IMR-90 (cell line): ENCODE results near the gene C5orf63. TPM values are rescaled to one million over a fixed set of nuclear protein-coding genes. Genes with fewer than 3 reads are reported as not detected.

Experiments used
- ATAC-seq: fragments of 200-7000 bp; cut with Tn5 transposase; 2 replicates; pipeline ENCODE4 v1.9.1; 2020; ENCODE audit warnings: low read depth, mild to moderate bottlenecking, moderate library complexity
- BruUV-seq: library from RNA; stranded (reverse); fragments of 400-500 nt; replicated peaks from 2 replicates; lab custom pipeline; 2021; lab: Mats Ljungman, UMichigan
- CTCF ChIA-PET: fragments of 300-600 bp; formaldehyde crosslinking; extraction: SDS; loops from one replicate; lab custom pipeline; 2021; ENCODE audit warnings: antibody characterized with exemption; lab: Yijun Ruan, JAX
- POLR2A ChIA-PET: fragments of 300-600 bp; sonication (Branson Sonifier 250); formaldehyde crosslinking; loops from one replicate; lab custom pipeline; 2022; ENCODE audit warnings: antibody characterized with exemption; ENCODE audit not compliant: unreplicated experiment; lab: Charles Lee
- DNase-seq: peaks from one replicate; pipeline ENCODE4 v3.0.0; 2013
- H2AFZ ChIP-seq: replicated peaks from 2 replicates; pipeline ENCODE3; 2013; ENCODE audit warnings: low read length, mild to moderate bottlenecking; ENCODE audit not compliant: poor library complexity
- H2AK5ac ChIP-seq: 2 replicates; pipeline ENCODE4 v1.6.1; 2013; ENCODE audit warnings: low read depth, low read length, inconsistent platforms
- H2AK9ac ChIP-seq: replicated peaks from 2 replicates; pipeline ENCODE3; 2013; ENCODE audit warnings: mild to moderate bottlenecking, low read depth, low read length, moderate library complexity; ENCODE audit not compliant: poor library complexity
- H2BK120ac ChIP-seq: 2 replicates; pipeline ENCODE4 v1.6.1; 2013; ENCODE audit warnings: low read depth, low read length, inconsistent platforms
- H2BK15ac ChIP-seq: 3 replicates; pipeline ENCODE4 v1.6.1; 2013; ENCODE audit warnings: low read depth, low read length, inconsistent platforms
- H2BK20ac ChIP-seq: 2 replicates; pipeline ENCODE4 v1.6.1; 2013; ENCODE audit warnings: low read depth, mild to moderate bottlenecking, inconsistent platforms, low read length, moderate library complexity
- H2BK5ac ChIP-seq: 2 replicates; pipeline ENCODE4 v1.6.1; 2013; ENCODE audit warnings: mild to moderate bottlenecking, low read depth, low read length, inconsistent platforms; ENCODE audit not compliant: poor library complexity, severe bottlenecking
- H3K14ac ChIP-seq: replicated peaks from 2 replicates; pipeline ENCODE4 v1.6.1; 2013; ENCODE audit warnings: low read depth, low read length, inconsistent platforms
- H3K18ac ChIP-seq: 2 replicates; pipeline ENCODE4 v1.6.1; 2013; ENCODE audit warnings: low read depth, low read length, control low read depth
- H3K23ac ChIP-seq: 2 replicates; pipeline ENCODE4 v1.6.1; 2013; ENCODE audit warnings: low read depth, low read length, inconsistent platforms
- H3K27ac ChIP-seq: 2 replicates; pipeline ENCODE4 v1.5.1; 2013; ENCODE audit warnings: mild to moderate bottlenecking, control low read depth, low read length; ENCODE audit not compliant: insufficient read depth
- H3K27me3 ChIP-seq: 2 replicates; pipeline ENCODE4 v1.6.1; 2013; ENCODE audit warnings: low read length; ENCODE audit not compliant: control insufficient read depth, insufficient read depth
- H3K36me3 ChIP-seq: 2 replicates; pipeline ENCODE4 v1.6.1; 2013; ENCODE audit warnings: low read length, mixed read lengths; ENCODE audit not compliant: control insufficient read depth, insufficient read depth
- H3K4ac ChIP-seq: 2 replicates; pipeline ENCODE4 v1.6.1; 2013; ENCODE audit warnings: low read depth, low read length, inconsistent platforms
- H3K4me1 ChIP-seq: 2 replicates; pipeline ENCODE4 v1.6.1; 2013; ENCODE audit warnings: low read length, mixed read lengths; ENCODE audit not compliant: control insufficient read depth, insufficient read depth
- H3K4me2 ChIP-seq: 2 replicates; pipeline ENCODE4 v1.6.1; 2013; ENCODE audit warnings: low read depth, mild to moderate bottlenecking, control low read depth, low read length, moderate library complexity
- H3K4me3 ChIP-seq: 2 replicates; pipeline ENCODE4 v1.5.1; 2013; ENCODE audit warnings: low read depth, mild to moderate bottlenecking, control low read depth, low read length, moderate library complexity; ENCODE audit not compliant: insufficient read depth
- H3K56ac ChIP-seq: 2 replicates; pipeline ENCODE4 v1.6.1; 2013; ENCODE audit warnings: low read length, inconsistent platforms; ENCODE audit not compliant: insufficient read depth; ENCODE audit errors: extremely low read depth
- H3K79me1 ChIP-seq, 2 experiments: 2 replicates each; pipeline ENCODE4 v1.6.1; 2013; ENCODE audit warnings: low read length in 2 of 2, inconsistent platforms in 1 of 2, low read depth in 1 of 2
- H3K9ac ChIP-seq: 2 replicates; pipeline ENCODE4 v1.6.1; 2013; ENCODE audit warnings: low read depth, low read length, control low read depth
- H3K9me1 ChIP-seq: 2 replicates; pipeline ENCODE4 v1.6.1; 2013; ENCODE audit warnings: low read length, inconsistent platforms; ENCODE audit not compliant: insufficient read depth
- H3K9me3 ChIP-seq: 2 replicates; pipeline ENCODE4 v1.6.1; 2013; ENCODE audit warnings: low read length; ENCODE audit not compliant: control insufficient read depth, insufficient read depth
- H4K20me1 ChIP-seq: 2 replicates; pipeline ENCODE4 v1.6.1; 2013; ENCODE audit warnings: low read length, inconsistent platforms; ENCODE audit not compliant: insufficient read depth
- H4K5ac ChIP-seq: 2 replicates; pipeline ENCODE4 v1.6.1; 2013; ENCODE audit warnings: mild to moderate bottlenecking, low read depth, low read length, control low read depth
- H4K8ac ChIP-seq, 2 experiments: 2 replicates each; pipeline ENCODE4 v1.6.1; 2013; ENCODE audit warnings: low read depth in 2 of 2, low read length in 2 of 2, control low read depth in 1 of 2, inconsistent platforms in 1 of 2
- H4K91ac ChIP-seq: 2 replicates; pipeline ENCODE4 v1.6.1; 2013; ENCODE audit warnings: low read depth, low read length, inconsistent platforms; ENCODE audit not compliant: insufficient read depth
- MAZ ChIP-seq: IDR thresholded peaks from 2 replicates; pipeline ENCODE4 v1.6.1; 2012; ENCODE audit warnings: low read depth, mild to moderate bottlenecking, low read length, improper control_type of control experiment, moderate library complexity, borderline replicate concordance
- POLR2A ChIP-seq: IDR thresholded peaks from 2 replicates; pipeline ENCODE4 v1.6.1; 2012; ENCODE audit warnings: mild to moderate bottlenecking, low read depth, low read length
- RFX5 ChIP-seq: IDR thresholded peaks from 2 replicates; pipeline ENCODE4 v1.8.0; 2012; ENCODE audit warnings: low read depth, mild to moderate bottlenecking, low read length, moderate library complexity
- WGBS, 2 experiments: methylation state at CpG; one replicate each; pipeline versions ENCODE4 v1.1.5 to v1.1.7; 2013; ENCODE audit warnings: missing lambda C conversion rate in 2 of 2; ENCODE audit not compliant: insufficient read length in 1 of 2; ENCODE audit errors: extremely low coverage in 2 of 2; 5-methylcytosine and 5-hydroxymethylcytosine counted together
- dilution Hi-C: fragments of 300-500 bp; cut with HindIII; formaldehyde crosslinking; loops from one replicate; pipeline ENCODE4 v1.14.3; 2018; ENCODE audit warnings: low sequenced_read_pairs; ENCODE audit not compliant: unreplicated experiment
- in situ Hi-C: fragments of 300-500 bp; cut with MboI; formaldehyde crosslinking; loops from 3 replicates; pipeline ENCODE4 v1.14.3; 2019; ENCODE audit warnings: low sequenced_read_pairs, inconsistent platforms, mixed read lengths
- intact Hi-C: fragments of 100-400 bp; cut with micrococcal nuclease; formaldehyde crosslinking; loops from 2 replicates; pipeline ENCODE4 v1.10.0; 2022
- polyA plus RNA-seq, 3 experiments: library from polyadenylated mRNA; depleted of rRNA; stranded (reverse); fragments of >200 nt; gene quantifications; 2 replicates each; pipeline ENCODE4 v1.2.3, GENCODE V29; 2012; ENCODE audit warnings: low replicate concordance in 1 of 3
- total RNA-seq: library from RNA; depleted of rRNA; stranded (reverse); fragments of >200 nt; gene quantifications from 2 replicates; pipeline ENCODE4 v1.2.3, GENCODE V29; 2012

The C5orf63 gene
- total and polyA plus RNA-seq, 2 of the 4 experiments (the other 2 are of a cell fraction) = 0.72 to 1.1 TPM

DNA sequence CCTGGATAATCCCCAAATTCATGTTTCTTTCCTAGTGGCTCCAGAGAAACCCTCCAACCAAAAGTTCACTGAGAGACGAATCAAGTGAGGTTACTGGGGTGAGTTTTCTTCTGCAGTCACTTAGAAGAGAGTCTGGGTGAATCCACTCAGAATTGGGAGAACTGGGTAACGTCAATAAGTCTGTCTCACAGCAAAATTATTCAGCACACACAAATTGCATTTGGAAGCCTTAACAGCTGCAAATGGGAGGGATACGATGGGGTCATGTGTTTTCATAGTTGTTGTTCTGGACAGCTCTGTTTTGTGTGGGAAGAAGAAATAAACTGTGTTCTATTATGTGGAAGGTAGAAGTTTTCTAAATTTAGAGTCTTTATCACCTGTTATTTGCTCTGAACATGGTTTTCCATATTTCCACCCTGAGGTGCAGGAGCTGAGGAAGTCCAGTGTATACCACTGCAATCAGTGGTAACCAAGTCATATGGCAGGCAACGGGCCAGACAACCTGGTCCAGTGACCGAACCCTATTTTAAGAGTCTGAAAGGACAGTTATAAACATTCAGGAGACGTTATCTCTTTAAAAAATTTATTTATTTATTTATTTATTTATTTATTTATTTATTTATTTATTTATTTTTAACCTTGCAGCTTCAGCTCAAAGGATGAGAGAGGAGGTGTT, 64.9 kb downstream of the C5orf63 start:
- no peak overlapping the region for H3K27ac ChIP-seq
- TF ChIP-seq RFX5 (no peak), POLR2A (no peak), MAZ (no peak)
- DNase-seq (no peak), ATAC-seq (no peak)
- H3K27me3 ChIP-seq = no peaks in the 10 kb centered on the region
- H3K14ac ChIP-seq = no peak overlapping the region
- ChIA-PET CTCF (no interaction called here), POLR2A (no interaction called here)
- no CpG with 5 or more reads among the region's 6 CpGs for WGBS, 2 experiments
- no peak overlapping the region for H2AK9ac ChIP-seq
- H3K23ac ChIP-seq = no peak overlapping the region
- H3K9ac ChIP-seq = no peak overlapping the region
- H3K9me3 ChIP-seq = no peaks in the 10 kb centered on the region
- peaks cover 4% of the 10 kb centered on the region; the same call in 1 of the 2 replicates for H3K4me1 ChIP-seq
- peaks cover 5% of the 10 kb centered on the region; the same call in 1 of the 2 replicates for H3K9me1 ChIP-seq
- H3K4ac ChIP-seq = no peak overlapping the region
- no peak overlapping the region for H2BK20ac ChIP-seq
- H3K79me1 ChIP-seq = peaks cover 15 to 42% of the 10 kb centered on the region in 2 experiments
- H4K20me1 ChIP-seq = no peaks in the 10 kb centered on the region
- H2BK5ac ChIP-seq = no peak overlapping the region
- H3K56ac ChIP-seq = no peak overlapping the region
- H3K36me3 ChIP-seq = no peaks in the 10 kb centered on the region
- H3K4me3 ChIP-seq = no peak overlapping the region
- no peak overlapping the region for H2AFZ ChIP-seq
- H4K91ac ChIP-seq = no peak overlapping the region
- H2BK120ac ChIP-seq = no peak overlapping the region
- H4K8ac ChIP-seq = no peak overlapping the region
- intact Hi-C loops = no loop called here
- no peak overlapping the region for H2AK5ac ChIP-seq
- H4K5ac ChIP-seq = no peak overlapping the region
- dilution Hi-C loops = no loop called here
- no peak overlapping the region for H3K18ac ChIP-seq
- no TSS peak for BruUV-seq
- no peak overlapping the region for H2BK15ac ChIP-seq
- in situ Hi-C loops = no loop called here
- H3K4me2 ChIP-seq = no peak overlapping the region
